ENCODE results near the gene CACNG7. TPM values are rescaled to one million over a fixed set of nuclear protein-coding genes. Genes with fewer than 3 reads are reported as not detected.
"Not testable (repeated sequence)": the region's sequence is repeated elsewhere in the genome, so short reads cannot be mapped to it uniquely, and the experiment has no call there.

The CACNG7 gene
- total RNA-seq, 1 experiment from 2014 or later, result 22.7 TPM

DNA sequence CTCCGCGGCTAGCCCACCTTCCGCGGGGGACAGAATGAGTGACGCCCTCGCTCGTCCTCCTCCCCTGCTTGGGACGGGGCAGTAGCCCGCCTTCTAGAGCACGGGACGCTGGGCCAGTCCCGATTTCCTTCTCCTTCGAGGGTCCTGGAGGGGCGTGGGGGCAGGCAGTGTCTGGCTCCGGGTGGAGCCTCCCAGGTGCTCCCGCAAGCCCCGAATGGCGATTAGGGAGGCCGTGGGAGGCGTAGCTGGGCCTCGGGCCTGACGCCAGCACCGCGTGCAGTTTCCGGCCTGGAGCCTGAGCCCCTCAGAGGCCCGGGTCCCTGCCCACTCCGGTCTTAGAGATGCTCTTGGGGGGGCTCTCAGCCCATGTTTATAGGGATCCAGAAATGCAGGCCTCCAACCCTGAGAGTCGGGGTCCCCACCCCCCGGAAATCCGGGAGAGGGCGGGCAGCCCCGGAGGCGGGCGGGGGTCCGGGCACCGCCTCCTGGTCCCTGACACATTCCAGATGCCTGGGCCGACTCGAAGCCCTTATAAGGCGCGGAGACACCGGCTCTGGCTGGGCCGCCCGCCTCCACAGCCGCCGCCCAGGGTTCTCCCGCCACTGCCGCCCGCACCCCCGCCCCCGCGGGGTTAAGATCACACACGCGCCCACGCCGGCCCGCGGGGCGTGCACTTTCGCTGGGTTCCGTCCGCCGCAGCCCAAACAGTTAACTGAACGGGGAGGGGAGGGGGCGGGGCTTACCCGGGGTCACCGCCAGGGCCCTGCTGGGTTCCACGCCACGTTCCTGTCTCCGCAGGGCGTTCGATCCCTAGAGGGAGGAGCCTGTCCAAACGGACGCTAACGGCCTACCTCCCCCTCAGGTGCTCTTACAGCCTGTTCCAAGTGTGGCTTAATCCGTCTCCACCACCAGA lies 39.9 kb upstream of the CACNG7 start:
- Histone ChIP-seq H3K4ac (ENCODE audit: low read depth, low read length) (peak overlapping the region; percentile 18; the same call in 1 of the 2 replicates), H2BK20ac (ENCODE audit: low read depth, low read length, poor library complexity, severe bottlenecking) (no peak overlapping the region), H2BK120ac (ENCODE audit: low read depth, low read length, poor library complexity, severe bottlenecking) (peak overlapping the region; percentile 41), H3K56ac (ENCODE audit: insufficient read length, low read depth, low read length) (no peak overlapping the region), H2AFZ (ENCODE audit: low read length) (no peak overlapping the region), H3K23me2 (ENCODE audit: insufficient read length, low read depth, low read length, poor library complexity, severe bottlenecking) (peaks cover 15% of the 10 kb centered on the region), H2AK5ac (ENCODE audit: insufficient read length, low read length) (no peak overlapping the region), H3K14ac (ENCODE audit: insufficient read depth, low read length) (peak overlapping the region; percentile 96), H4K20me1 (ENCODE audit: control insufficient read depth, insufficient read depth, insufficient read length) (no peaks in the 10 kb centered on the region), H3K79me2 (ENCODE audit: insufficient read depth, low read length) (peaks cover 2% of the 10 kb centered on the region; the same call in 1 of the 2 replicates), H3K4me1 (ENCODE audit: insufficient read depth, low read length) (peaks cover 2% of the 10 kb centered on the region; the same call in 1 of the 2 replicates), H3K4me2 (ENCODE audit: insufficient read depth, insufficient read length, low read length) (peak overlapping the region; percentile 92), H4K91ac (ENCODE audit: insufficient read length, low read depth, low read length) (no peak overlapping the region), H4K5ac (ENCODE audit: insufficient read length, low read depth, low read length) (no peak overlapping the region), H3T11ph (ENCODE audit: low read length) (no peak overlapping the region), H2BK5ac (ENCODE audit: insufficient read length, low read length) (no peak overlapping the region), H4K8ac (replicated peaks; ENCODE audit: insufficient read length, low read depth, low read length) (no peak overlapping the region), H3K9ac (ENCODE audit: extremely low read depth, insufficient read length, low read length) (peak overlapping the region; percentile 74), H2BK12ac (ENCODE audit: insufficient read length, low read depth, low read length) (peak overlapping the region; percentile 18), H3K27me3 (ENCODE audit: insufficient read depth, low read length) (no peaks in the 10 kb centered on the region), H3K9me3 (ENCODE audit: control insufficient read depth, low read depth, low read length) (no peaks in the 10 kb centered on the region), H3K27ac (ENCODE audit: insufficient read length, low read depth, low read length) (no peak overlapping the region), H3K18ac (ENCODE audit: insufficient read length, low read depth, low read length) (peak overlapping the region; percentile 94), H2BK15ac (ENCODE audit: low read depth, low read length) (no peak overlapping the region), H3K79me1 (ENCODE audit: insufficient read depth, low read depth, low read length, poor library complexity, severe bottlenecking) (no peaks in the 10 kb centered on the region), H3K23ac (ENCODE audit: insufficient read length, low read depth, low read length) (no peak overlapping the region)
- Mint-ChIP-seq H3K4me3 (peak overlapping the region; percentile 92 to 97), H3K9me3 (no peaks in the 10 kb centered on the region), H3K36me3 (ENCODE audit: insufficient read depth in 1 of 3, low read depth in 3 of 3) (peaks cover 25 to 34% (median 27%) of the 10 kb centered on the region in 3 experiments; a peak in 6 of 7 replicates), H3K27me3 (ENCODE audit: low read depth) (peaks cover 2% of the 10 kb centered on the region), H3K4me1 (peaks cover 26 to 34% of the 10 kb centered on the region in 2 experiments), H3K27ac (peak overlapping the region in 2 of 3 experiments; percentile 91 to 93; a peak in 6 of 7 replicates)
- TF ChIP-seq, protein P1, sequence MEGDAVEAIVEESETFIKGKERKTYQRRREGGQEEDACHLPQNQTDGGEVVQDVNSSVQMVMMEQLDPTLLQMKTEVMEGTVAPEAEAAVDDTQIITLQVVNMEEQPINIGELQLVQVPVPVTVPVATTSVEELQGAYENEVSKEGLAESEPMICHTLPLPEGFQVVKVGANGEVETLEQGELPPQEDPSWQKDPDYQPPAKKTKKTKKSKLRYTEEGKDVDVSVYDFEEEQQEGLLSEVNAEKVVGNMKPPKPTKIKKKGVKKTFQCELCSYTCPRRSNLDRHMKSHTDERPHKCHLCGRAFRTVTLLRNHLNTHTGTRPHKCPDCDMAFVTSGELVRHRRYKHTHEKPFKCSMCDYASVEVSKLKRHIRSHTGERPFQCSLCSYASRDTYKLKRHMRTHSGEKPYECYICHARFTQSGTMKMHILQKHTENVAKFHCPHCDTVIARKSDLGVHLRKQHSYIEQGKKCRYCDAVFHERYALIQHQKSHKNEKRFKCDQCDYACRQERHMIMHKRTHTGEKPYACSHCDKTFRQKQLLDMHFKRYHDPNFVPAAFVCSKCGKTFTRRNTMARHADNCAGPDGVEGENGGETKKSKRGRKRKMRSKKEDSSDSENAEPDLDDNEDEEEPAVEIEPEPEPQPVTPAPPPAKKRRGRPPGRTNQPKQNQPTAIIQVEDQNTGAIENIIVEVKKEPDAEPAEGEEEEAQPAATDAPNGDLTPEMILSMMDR (conservative IDR thresholded peaks at IDR 0.05), result no peak
- no CpG with 5 or more reads among the region's 75 CpGs for WGBS (ENCODE audit: extremely low coverage, insufficient read length, low lambda C conversion rate)
- peak; percentile 89 for DNase-seq

DNA sequence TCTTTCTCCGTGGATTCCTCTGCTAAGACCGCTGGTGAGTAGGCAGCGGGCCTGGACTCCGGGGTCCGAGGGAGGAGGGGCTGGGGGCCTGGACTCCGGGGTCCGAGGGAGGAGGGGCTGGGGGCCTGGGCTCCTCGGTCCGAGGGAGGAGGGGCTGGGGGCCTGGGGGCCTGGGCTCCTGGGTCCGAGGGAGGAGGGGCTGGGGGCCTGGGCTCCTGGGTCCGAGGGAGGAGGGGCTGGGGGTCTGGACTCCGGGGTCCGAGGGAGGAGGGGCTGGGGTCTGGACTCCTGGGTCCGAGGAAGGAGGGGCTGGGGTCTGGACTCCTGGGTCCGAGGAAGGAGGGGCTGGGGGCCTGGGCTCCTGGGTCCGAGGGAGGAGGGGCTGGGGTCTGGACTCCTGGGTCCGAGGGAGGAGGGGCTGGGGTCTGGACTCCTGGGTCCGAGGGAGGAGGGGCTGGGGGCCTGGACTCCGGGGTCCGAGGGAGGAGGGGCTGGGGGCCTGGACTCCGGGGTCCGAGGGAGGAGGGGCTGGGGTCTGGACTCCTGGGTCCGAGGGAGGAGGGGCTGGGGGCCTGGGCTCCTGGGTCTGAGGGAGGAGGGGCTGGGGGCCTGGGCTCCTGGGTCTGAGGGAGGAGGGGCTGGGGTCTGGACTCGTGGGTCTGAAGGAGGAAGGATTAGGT lies 39.1 kb upstream of the CACNG7 start:
- not testable (repeated sequence) for H3K79me2 ChIP-seq (ENCODE audit: insufficient read depth, low read length); H2AFZ ChIP-seq (ENCODE audit: low read length); H2BK12ac ChIP-seq (ENCODE audit: insufficient read length, low read depth, low read length); H4K8ac ChIP-seq (replicated peaks; ENCODE audit: insufficient read length, low read depth, low read length); H3K79me1 ChIP-seq (ENCODE audit: insufficient read depth, low read depth, low read length, poor library complexity, severe bottlenecking); H3K27me3 ChIP-seq (ENCODE audit: insufficient read depth, low read length); H4K20me1 ChIP-seq (ENCODE audit: control insufficient read depth, insufficient read depth, insufficient read length); DNase-seq; H3K4me1 ChIP-seq (ENCODE audit: insufficient read depth, low read length); H3T11ph ChIP-seq (ENCODE audit: low read length); H3K27ac ChIP-seq (ENCODE audit: insufficient read length, low read depth, low read length); H2BK15ac ChIP-seq (ENCODE audit: low read depth, low read length); H2AK5ac ChIP-seq (ENCODE audit: insufficient read length, low read length); H4K91ac ChIP-seq (ENCODE audit: insufficient read length, low read depth, low read length); H4K5ac ChIP-seq (ENCODE audit: insufficient read length, low read depth, low read length); H2BK5ac ChIP-seq (ENCODE audit: insufficient read length, low read length); H3K4ac ChIP-seq (ENCODE audit: low read depth, low read length); H3K23ac ChIP-seq (ENCODE audit: insufficient read length, low read depth, low read length); H3K9me3 ChIP-seq (ENCODE audit: control insufficient read depth, low read depth, low read length); H2BK20ac ChIP-seq (ENCODE audit: low read depth, low read length, poor library complexity, severe bottlenecking); H3K56ac ChIP-seq (ENCODE audit: insufficient read length, low read depth, low read length); H3K9me3 Mint-ChIP-seq; H2BK120ac ChIP-seq (ENCODE audit: low read depth, low read length, poor library complexity, severe bottlenecking); H3K27me3 Mint-ChIP-seq (ENCODE audit: low read depth)
- peak overlapping the region; percentile 81 for H3K14ac ChIP-seq (ENCODE audit: insufficient read depth, low read length)
- whole genome bisulfite sequencing (ENCODE audit: extremely low coverage, insufficient read length, low lambda C conversion rate), result no CpG with 5 or more reads among the region's 24 CpGs
- Mint-ChIP-seq H3K36me3 (ENCODE audit: insufficient read depth in 1 of 3, low read depth in 3 of 3) (peaks cover 31 to 42% (median 35%) of the 10 kb centered on the region in 3 experiments; a peak in 6 of 7 replicates), H3K27ac (peak overlapping the region in 2 of 3 experiments; percentile 91 to 93; a peak in 6 of 7 replicates), H3K4me3 (peak overlapping the region; percentile 92 to 97), H3K4me1 (peaks cover 26 to 39% of the 10 kb centered on the region in 2 experiments)
- peak overlapping the region; percentile 67 for H3K18ac ChIP-seq (ENCODE audit: insufficient read length, low read depth, low read length)
- peak overlapping the region; percentile 57 for H3K9ac ChIP-seq (ENCODE audit: extremely low read depth, insufficient read length, low read length)
- H3K23me2 ChIP-seq (ENCODE audit: insufficient read length, low read depth, low read length, poor library complexity, severe bottlenecking), result peaks cover 15% of the 10 kb centered on the region
- peak overlapping the region; percentile 92 for H3K4me2 ChIP-seq (ENCODE audit: insufficient read depth, insufficient read length, low read length)
